SH-SY5Y (cell line): Measurements from ENCODE around the gene EDEM3.

Experiments
- GATA2 ChIP-seq: IDR thresholded peaks from 2 replicates; pipeline ENCODE4 v1.6.1; 2011; ENCODE audit warnings: mild to moderate bottlenecking, low read depth, low read length
- GATA3 ChIP-seq: IDR thresholded peaks from 2 replicates; pipeline ENCODE4 v1.6.1; 2011; ENCODE audit warnings: low read depth, mild to moderate bottlenecking, low read length, moderate library complexity

GRCh38 chr1:184791550-184791900 lies 36.9 kb upstream of the EDEM3 start:
- no peak for TF ChIP-seq GATA2
- no peak for TF ChIP-seq GATA3
